IMR-90 (cell line): ENCODE measurements around the gene CALHM1.

ENCODE experiments used
- NFE2L2 ChIP-seq: fragments of 150-350 bp; IDR thresholded peaks from 2 replicates; pipeline ENCODE4 v1.6.1; 2016; ENCODE audit warnings: low read depth, mild to moderate bottlenecking, low read length
- POLR2A ChIP-seq: IDR thresholded peaks from 2 replicates; pipeline ENCODE4 v1.6.1; 2012; ENCODE audit warnings: mild to moderate bottlenecking, low read depth, low read length
- TF ChIP-seq, protein P1 (sequence below): conservative IDR thresholded peaks from 2 replicates; pipeline ENCODE4 v1.5.1; 2012; ENCODE audit warnings: mild to moderate bottlenecking, low read depth, low read length, improper control_type of control experiment
- TF ChIP-seq, protein P2 (sequence below): fragments of 150-350 bp; IDR thresholded peaks from 2 replicates; pipeline ENCODE4 v1.6.1; 2017; ENCODE audit warnings: mild to moderate bottlenecking, antibody characterized with exemption, low read length, low read depth

DNA sequence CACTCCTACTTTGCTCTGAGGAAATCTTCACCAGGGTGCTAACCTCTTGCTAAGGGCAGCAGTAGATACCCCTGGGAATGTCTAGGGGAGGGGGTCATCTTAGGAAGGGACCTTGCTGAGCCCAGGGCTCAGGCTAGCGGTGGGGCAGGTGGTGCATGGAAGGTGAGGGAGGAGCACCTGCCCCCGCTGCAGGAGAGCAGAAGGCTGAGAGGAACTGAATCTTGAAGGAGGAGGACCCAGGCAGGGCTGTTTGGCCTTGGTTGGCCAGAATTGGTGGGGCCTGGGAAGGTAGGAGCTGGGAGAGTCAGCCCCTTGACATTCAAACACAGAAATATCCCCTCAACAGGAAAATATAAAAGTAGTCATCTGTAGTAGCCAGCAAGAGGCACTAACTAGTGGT is 13.3 kb upstream of the CALHM1 start:
- TF ChIP-seq POLR2A (no peak), NFE2L2 (no peak)
- TF ChIP-seq, protein P1, sequence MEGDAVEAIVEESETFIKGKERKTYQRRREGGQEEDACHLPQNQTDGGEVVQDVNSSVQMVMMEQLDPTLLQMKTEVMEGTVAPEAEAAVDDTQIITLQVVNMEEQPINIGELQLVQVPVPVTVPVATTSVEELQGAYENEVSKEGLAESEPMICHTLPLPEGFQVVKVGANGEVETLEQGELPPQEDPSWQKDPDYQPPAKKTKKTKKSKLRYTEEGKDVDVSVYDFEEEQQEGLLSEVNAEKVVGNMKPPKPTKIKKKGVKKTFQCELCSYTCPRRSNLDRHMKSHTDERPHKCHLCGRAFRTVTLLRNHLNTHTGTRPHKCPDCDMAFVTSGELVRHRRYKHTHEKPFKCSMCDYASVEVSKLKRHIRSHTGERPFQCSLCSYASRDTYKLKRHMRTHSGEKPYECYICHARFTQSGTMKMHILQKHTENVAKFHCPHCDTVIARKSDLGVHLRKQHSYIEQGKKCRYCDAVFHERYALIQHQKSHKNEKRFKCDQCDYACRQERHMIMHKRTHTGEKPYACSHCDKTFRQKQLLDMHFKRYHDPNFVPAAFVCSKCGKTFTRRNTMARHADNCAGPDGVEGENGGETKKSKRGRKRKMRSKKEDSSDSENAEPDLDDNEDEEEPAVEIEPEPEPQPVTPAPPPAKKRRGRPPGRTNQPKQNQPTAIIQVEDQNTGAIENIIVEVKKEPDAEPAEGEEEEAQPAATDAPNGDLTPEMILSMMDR = no peak
- TF ChIP-seq, protein P2, sequence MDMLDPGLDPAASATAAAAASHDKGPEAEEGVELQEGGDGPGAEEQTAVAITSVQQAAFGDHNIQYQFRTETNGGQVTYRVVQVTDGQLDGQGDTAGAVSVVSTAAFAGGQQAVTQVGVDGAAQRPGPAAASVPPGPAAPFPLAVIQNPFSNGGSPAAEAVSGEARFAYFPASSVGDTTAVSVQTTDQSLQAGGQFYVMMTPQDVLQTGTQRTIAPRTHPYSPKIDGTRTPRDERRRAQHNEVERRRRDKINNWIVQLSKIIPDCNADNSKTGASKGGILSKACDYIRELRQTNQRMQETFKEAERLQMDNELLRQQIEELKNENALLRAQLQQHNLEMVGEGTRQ = no peak
